Keratinocyte (primary cell): Measurements from ENCODE around the gene ERV3-1. TPM values are rescaled to one million over a fixed set of nuclear protein-coding genes. Genes with fewer than 3 reads are reported as not detected.

Source experiments
- DNase-seq: peaks from one replicate; pipeline ENCODE4 v3.0.0-alpha.2; 2011; ENCODE audit warnings: low read depth, missing footprints, low spot score
- FAIRE-seq: peaks from 2 replicates; lab custom pipeline; 2011; peaks lifted over from hg19 to GRCh38; lab: Jason Lieb, UNC
- H2AFZ ChIP-seq: 2 replicates; pipeline ENCODE4 v1.6.0; 2012; ENCODE audit warnings: low read length, control low read depth, inconsistent platforms; ENCODE audit not compliant: control insufficient read depth
- H3K27ac ChIP-seq: 2 replicates; pipeline ENCODE4 v1.5.1; 2011; ENCODE audit warnings: low read length; ENCODE audit not compliant: control insufficient read depth, insufficient read depth
- H3K27me3 ChIP-seq: 3 replicates; pipeline ENCODE4 v1.6.0; 2011; ENCODE audit warnings: low read length; ENCODE audit not compliant: control insufficient read depth, insufficient read depth; ENCODE audit errors: extremely low read depth
- H3K36me3 ChIP-seq, 2 experiments: 2 replicates in 1 of 2; 3 replicates in 1 of 2; pipeline ENCODE4 v1.5.1; 2011; ENCODE audit warnings: low read length in 2 of 2, mild to moderate bottlenecking in 1 of 2; ENCODE audit not compliant: control insufficient read depth in 2 of 2, insufficient read depth in 2 of 2; ENCODE audit errors: extremely low read depth in 1 of 2
- H3K4me1 ChIP-seq: 3 replicates; pipeline ENCODE4 v1.5.1; 2011; ENCODE audit warnings: low read length; ENCODE audit not compliant: control insufficient read depth, insufficient read depth; ENCODE audit errors: extremely low read depth
- H3K4me2 ChIP-seq: 3 replicates; pipeline ENCODE4 v1.6.0; 2011; ENCODE audit warnings: low read depth, low read length; ENCODE audit not compliant: control insufficient read depth, insufficient read depth; ENCODE audit errors: extremely low read depth
- H3K4me3 ChIP-seq, 3 experiments: fragments of 200-600 bp in 1 of 3; sonication (generic) in 1 of 3; 2 replicates in 2 of 3; 3 replicates in 1 of 3; pipeline ENCODE4 v1.5.1; 2011 to 2016; ENCODE audit warnings: low read length in 3 of 3, mild to moderate bottlenecking in 3 of 3, control low read depth in 2 of 3, inconsistent platforms in 1 of 3, low read depth in 1 of 3, mixed read lengths in 1 of 3, mixed run types in 1 of 3, moderate library complexity in 1 of 3; ENCODE audit not compliant: control insufficient read depth in 2 of 3, insufficient read depth in 2 of 3; ENCODE audit errors: extremely low read depth in 1 of 3
- H3K79me2 ChIP-seq: 2 replicates; pipeline ENCODE4 v1.6.0; 2012; ENCODE audit warnings: low read length; ENCODE audit not compliant: control insufficient read depth, insufficient read depth
- H3K9ac ChIP-seq: 3 replicates; pipeline ENCODE4 v1.6.0; 2011; ENCODE audit warnings: low read length; ENCODE audit not compliant: control insufficient read depth, insufficient read depth; ENCODE audit errors: extremely low read depth
- H3K9me1 ChIP-seq: 3 replicates; pipeline ENCODE4 v1.6.0; 2011; ENCODE audit warnings: low read length; ENCODE audit not compliant: control insufficient read depth, insufficient read depth; ENCODE audit errors: extremely low read depth
- H3K9me3 ChIP-seq: 2 replicates; pipeline ENCODE4 v1.5.1; 2012; ENCODE audit warnings: low read depth, low read length; ENCODE audit not compliant: control insufficient read depth
- H4K20me1 ChIP-seq: 3 replicates; pipeline ENCODE4 v1.6.0; 2011; ENCODE audit warnings: low read length; ENCODE audit not compliant: control insufficient read depth, insufficient read depth; ENCODE audit errors: extremely low read depth
- EZH2 ChIP-seq: IDR thresholded peaks from one replicate; pipeline ENCODE4 v1.6.1; 2012; ENCODE audit warnings: inconsistent platforms, mild to moderate bottlenecking, low read length, moderate library complexity
- dilution Hi-C: fragments of 300-500 bp; cut with MboI; formaldehyde crosslinking; loops from one replicate; pipeline ENCODE4 v1.7.0; 2020; ENCODE audit warnings: low sequenced_read_pairs; ENCODE audit not compliant: extremely low pct_ligation_motif_present
- polyA plus RNA-seq, 5 experiments: library from polyadenylated mRNA; depleted of rRNA in 3 of 5; stranded (reverse) in 3 of 5; stranded (forward) in 1 of 5; unstranded in 1 of 5; fragments of >200 nt; gene quantifications; 1 replicate in 1 of 5; 2 replicates in 3 of 5; 3 replicates in 1 of 5; pipeline versions ENCODE4 v1.2.1 to v1.2.3, GENCODE V29; 2011 to 2012; ENCODE audit warnings: missing spikeins in 2 of 5, low read depth in 1 of 5, low replicate concordance in 1 of 5
- TF ChIP-seq, protein P1 (sequence below), 3 experiments: IDR thresholded peaks in 1 of 3; conservative IDR thresholded peaks in 1 of 3; optimal IDR thresholded peaks in 1 of 3; 2 replicates in 2 of 3; 3 replicates in 1 of 3; pipeline versions ENCODE3 to v1.5.1; 2011; ENCODE audit warnings: low read length in 3 of 3, mild to moderate bottlenecking in 3 of 3, moderate library complexity in 2 of 3, control low read depth in 1 of 3, inconsistent platforms in 1 of 3; ENCODE audit not compliant: insufficient read depth in 2 of 3; ENCODE audit errors: extremely low read depth in 1 of 3

ERV3-1 gene
- polyA plus RNA-seq, 1 donor (not counting 4 experiments of a cell fraction or from before 2014, with no cell fraction given) = 3.1 TPM

DNA sequence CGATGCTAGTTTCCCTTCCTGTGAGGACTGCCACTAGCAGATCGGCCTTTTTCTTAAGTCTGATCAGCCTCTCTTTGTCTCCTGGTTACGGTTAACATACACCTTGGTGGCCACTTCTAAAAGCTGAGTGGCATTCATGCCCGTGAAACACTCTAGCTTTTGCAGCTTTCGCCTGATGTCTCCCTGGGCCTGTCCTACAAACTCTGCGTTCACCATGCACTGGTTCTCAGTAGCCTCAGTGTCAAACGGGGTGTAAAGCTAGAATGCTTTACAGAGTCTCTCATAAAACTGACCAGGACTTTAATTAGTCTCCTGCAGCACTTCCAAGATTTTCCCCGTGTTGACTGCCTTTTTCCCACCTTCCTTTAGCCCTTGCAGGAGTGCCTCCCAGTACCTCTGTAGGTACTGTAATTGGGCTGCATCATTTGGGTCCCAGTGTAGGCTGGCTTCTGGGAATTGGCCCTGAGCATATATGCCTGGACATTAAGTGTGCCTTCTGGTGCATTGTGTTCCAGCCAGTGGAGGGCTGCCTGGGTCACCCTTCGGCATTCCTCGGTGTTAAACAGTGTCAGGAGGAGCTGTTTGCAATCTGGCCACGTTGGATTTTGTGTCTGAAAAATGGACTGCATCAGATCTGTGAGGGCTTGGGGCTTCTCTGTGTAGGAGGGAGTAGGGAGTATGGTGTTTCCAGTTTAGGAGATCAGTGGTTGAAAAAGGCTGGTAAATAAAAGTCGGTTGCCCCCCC, 9.2 kb downstream of the ERV3-1 start:
- H3K9ac ChIP-seq = no peak overlapping the region
- no peak for DNase-seq
- no peaks in the 10 kb centered on the region for H3K79me2 ChIP-seq
- TF ChIP-seq EZH2 = no peak
- TF ChIP-seq, protein P1, sequence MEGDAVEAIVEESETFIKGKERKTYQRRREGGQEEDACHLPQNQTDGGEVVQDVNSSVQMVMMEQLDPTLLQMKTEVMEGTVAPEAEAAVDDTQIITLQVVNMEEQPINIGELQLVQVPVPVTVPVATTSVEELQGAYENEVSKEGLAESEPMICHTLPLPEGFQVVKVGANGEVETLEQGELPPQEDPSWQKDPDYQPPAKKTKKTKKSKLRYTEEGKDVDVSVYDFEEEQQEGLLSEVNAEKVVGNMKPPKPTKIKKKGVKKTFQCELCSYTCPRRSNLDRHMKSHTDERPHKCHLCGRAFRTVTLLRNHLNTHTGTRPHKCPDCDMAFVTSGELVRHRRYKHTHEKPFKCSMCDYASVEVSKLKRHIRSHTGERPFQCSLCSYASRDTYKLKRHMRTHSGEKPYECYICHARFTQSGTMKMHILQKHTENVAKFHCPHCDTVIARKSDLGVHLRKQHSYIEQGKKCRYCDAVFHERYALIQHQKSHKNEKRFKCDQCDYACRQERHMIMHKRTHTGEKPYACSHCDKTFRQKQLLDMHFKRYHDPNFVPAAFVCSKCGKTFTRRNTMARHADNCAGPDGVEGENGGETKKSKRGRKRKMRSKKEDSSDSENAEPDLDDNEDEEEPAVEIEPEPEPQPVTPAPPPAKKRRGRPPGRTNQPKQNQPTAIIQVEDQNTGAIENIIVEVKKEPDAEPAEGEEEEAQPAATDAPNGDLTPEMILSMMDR (optimal IDR thresholded peaks at IDR 0.05 in 1 of 3, IDR thresholded peaks at IDR 0.05 in 1 of 3, conservative IDR thresholded peaks at IDR 0.05 in 1 of 3; ENCODE audit: extremely low read depth in 1 of 3, insufficient read depth in 2 of 3, low read length in 3 of 3) = no peak
- FAIRE-seq = no peak
- peaks cover 5% of the 10 kb centered on the region for H3K4me1 ChIP-seq
- no peak overlapping the region for H3K4me3 ChIP-seq
- no peaks in the 10 kb centered on the region for H3K27me3 ChIP-seq
- H3K27ac ChIP-seq = no peak overlapping the region
- H3K9me3 ChIP-seq = peaks cover 7% of the 10 kb centered on the region
- no peaks in the 10 kb centered on the region for H3K9me1 ChIP-seq
- peaks cover 0 to 2% of the 10 kb centered on the region in 2 experiments for H3K36me3 ChIP-seq
- H4K20me1 ChIP-seq = no peaks in the 10 kb centered on the region
- no peak overlapping the region for H2AFZ ChIP-seq
- dilution Hi-C loops = no loop called here
- no peak overlapping the region for H3K4me2 ChIP-seq

DNA sequence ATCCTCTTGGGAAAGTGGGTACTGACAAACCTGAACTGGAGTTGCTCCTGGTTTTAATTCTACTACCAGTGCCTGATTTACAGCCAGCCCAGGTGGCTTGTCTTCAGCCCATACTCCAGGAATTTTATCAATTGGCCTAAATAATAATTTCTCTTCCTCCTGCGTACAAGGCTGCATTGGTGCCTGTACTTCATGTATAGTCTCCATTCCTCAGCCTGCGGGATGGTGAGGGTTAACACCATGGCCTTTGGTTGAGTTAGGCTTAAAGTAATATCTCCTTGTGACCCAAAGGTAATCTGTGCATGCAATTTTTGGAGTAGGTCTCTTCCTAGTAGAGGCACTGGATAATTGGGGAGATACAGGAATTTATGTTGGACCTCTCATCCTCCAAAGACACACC, 10.2 kb downstream of the ERV3-1 start:
- no peaks in the 10 kb centered on the region for H4K20me1 ChIP-seq
- no peaks in the 10 kb centered on the region for H3K27me3 ChIP-seq
- no peak overlapping the region for H3K27ac ChIP-seq
- peaks cover 7% of the 10 kb centered on the region for H3K9me3 ChIP-seq
- FAIRE-seq = no peak
- dilution Hi-C loops = no loop called here
- no peaks in the 10 kb centered on the region for H3K79me2 ChIP-seq
- no peak overlapping the region for H3K4me3 ChIP-seq
- no peaks in the 10 kb centered on the region for H3K36me3 ChIP-seq
- no peak for TF ChIP-seq EZH2
- TF ChIP-seq, protein P1 (optimal IDR thresholded peaks at IDR 0.05 in 1 of 3, IDR thresholded peaks at IDR 0.05 in 1 of 3, conservative IDR thresholded peaks at IDR 0.05 in 1 of 3; ENCODE audit: extremely low read depth in 1 of 3, insufficient read depth in 2 of 3, low read length in 3 of 3) = no peak
- no peak overlapping the region for H2AFZ ChIP-seq
- H3K4me1 ChIP-seq = peaks cover 5% of the 10 kb centered on the region
- no peak overlapping the region for H3K9ac ChIP-seq
- DNase-seq = no peak
- no peak overlapping the region for H3K4me2 ChIP-seq
- H3K9me1 ChIP-seq = no peaks in the 10 kb centered on the region
